Stimulated activated CD8-positive, alpha-beta memory T cell treated with anti-CD3 and anti-CD28 coated beads, Interleukin-4, amount 100 ng/mL, for 48 hours (primary cell): ENCODE results near the gene ADARB1.
"Not testable (repeated sequence)": the region's sequence is repeated elsewhere in the genome, so short reads cannot be mapped to it uniquely, and the experiment has no call there.

Experiments used
- DNase-seq: peaks from one replicate; pipeline ENCODE4 v3.0.0-alpha.2; 2020

The ADARB1 gene

GRCh38 chr21:45122030-45122429 is 47.6 kb downstream of the ADARB1 start:
- no peak for DNase-seq

- DNase-seq = no peak
These were observed 48.2 kb downstream of the ADARB1 start for GRCh38 chr21:45122432-45123132.

- no peak for DNase-seq
These were observed 49.1 kb downstream of the ADARB1 start for GRCh38 chr21:45123440-45123839.

GRCh38 chr21:45124596-45124995 is 50.2 kb downstream of the ADARB1 start:
- no peak for DNase-seq

GRCh38 chr21:45125357-45125756 is 51.0 kb downstream of the ADARB1 start:
- no peak for DNase-seq

GRCh38 chr21:45126204-45126626 is 51.8 kb downstream of the ADARB1 start:
- DNase-seq = no peak

GRCh38 chr21:45126983-45127382 is 52.6 kb downstream of the ADARB1 start:
- DNase-seq = no peak

GRCh38 chr21:45127937-45128336 is 53.6 kb downstream of the ADARB1 start:
- no peak for DNase-seq

GRCh38 chr21:45128613-45129188 is 54.3 kb downstream of the ADARB1 start:
- peak; percentile 81 for DNase-seq

- DNase-seq = no peak
These were observed 55.0 kb downstream of the ADARB1 start for GRCh38 chr21:45129189-45129923.

- DNase-seq = no peak
These were observed 56.0 kb downstream of the ADARB1 start for GRCh38 chr21:45130324-45130774.

GRCh38 chr21:45131537-45131999 is 57.2 kb downstream of the ADARB1 start:
- no peak for DNase-seq

GRCh38 chr21:45132841-45133573 is 58.6 kb downstream of the ADARB1 start:
- no peak for DNase-seq

- DNase-seq = not testable (repeated sequence)
These were observed 59.3 kb downstream of the ADARB1 start for GRCh38 chr21:45133574-45134278.

- DNase-seq = no peak
These were observed 60.1 kb downstream of the ADARB1 start for GRCh38 chr21:45134279-45135076.

GRCh38 chr21:45135122-45135521 is 60.7 kb downstream of the ADARB1 start:
- no peak for DNase-seq

- no peak for DNase-seq
These were observed 61.5 kb downstream of the ADARB1 start for GRCh38 chr21:45135868-45136267.

- no peak for DNase-seq
These were observed 62.1 kb downstream of the ADARB1 start for GRCh38 chr21:45136500-45136899.

- DNase-seq = peak; percentile 85
These were observed 62.7 kb downstream of the ADARB1 start for GRCh38 chr21:45136927-45137611.

- DNase-seq = no peak
These were observed 63.2 kb downstream of the ADARB1 start for GRCh38 chr21:45137612-45137937.
